Keratinocyte (primary cell): Measurements from ENCODE around the gene SYCP1. TPM values are rescaled to one million over a fixed set of nuclear protein-coding genes. Genes with fewer than 3 reads are reported as not detected.
A peak's percentile ranks its signal among the peaks of the same experiment; 100 is the strongest.

Experiments
- DNase-seq: peaks from one replicate; pipeline ENCODE4 v3.0.0-alpha.2; 2011; ENCODE audit warnings: low read depth, missing footprints, low spot score
- FAIRE-seq: peaks from 2 replicates; lab custom pipeline; 2011; peaks lifted over from hg19 to GRCh38; lab: Jason Lieb, UNC
- H2AFZ ChIP-seq: 2 replicates; pipeline ENCODE4 v1.6.0; 2012; ENCODE audit warnings: low read length, control low read depth, inconsistent platforms; ENCODE audit not compliant: control insufficient read depth
- H3K27ac ChIP-seq: 2 replicates; pipeline ENCODE4 v1.5.1; 2011; ENCODE audit warnings: low read length; ENCODE audit not compliant: control insufficient read depth, insufficient read depth
- H3K27me3 ChIP-seq: 3 replicates; pipeline ENCODE4 v1.6.0; 2011; ENCODE audit warnings: low read length; ENCODE audit not compliant: control insufficient read depth, insufficient read depth; ENCODE audit errors: extremely low read depth
- H3K36me3 ChIP-seq, 2 experiments: 2 replicates in 1 of 2; 3 replicates in 1 of 2; pipeline ENCODE4 v1.5.1; 2011; ENCODE audit warnings: low read length in 2 of 2, mild to moderate bottlenecking in 1 of 2; ENCODE audit not compliant: control insufficient read depth in 2 of 2, insufficient read depth in 2 of 2; ENCODE audit errors: extremely low read depth in 1 of 2
- H3K4me1 ChIP-seq: 3 replicates; pipeline ENCODE4 v1.5.1; 2011; ENCODE audit warnings: low read length; ENCODE audit not compliant: control insufficient read depth, insufficient read depth; ENCODE audit errors: extremely low read depth
- H3K4me2 ChIP-seq: 3 replicates; pipeline ENCODE4 v1.6.0; 2011; ENCODE audit warnings: low read depth, low read length; ENCODE audit not compliant: control insufficient read depth, insufficient read depth; ENCODE audit errors: extremely low read depth
- H3K4me3 ChIP-seq, 3 experiments: fragments of 200-600 bp in 1 of 3; sonication (generic) in 1 of 3; 2 replicates in 2 of 3; 3 replicates in 1 of 3; pipeline ENCODE4 v1.5.1; 2011 to 2016; ENCODE audit warnings: low read length in 3 of 3, mild to moderate bottlenecking in 3 of 3, control low read depth in 2 of 3, inconsistent platforms in 1 of 3, low read depth in 1 of 3, mixed read lengths in 1 of 3, mixed run types in 1 of 3, moderate library complexity in 1 of 3; ENCODE audit not compliant: control insufficient read depth in 2 of 3, insufficient read depth in 2 of 3; ENCODE audit errors: extremely low read depth in 1 of 3
- H3K79me2 ChIP-seq: 2 replicates; pipeline ENCODE4 v1.6.0; 2012; ENCODE audit warnings: low read length; ENCODE audit not compliant: control insufficient read depth, insufficient read depth
- H3K9ac ChIP-seq: 3 replicates; pipeline ENCODE4 v1.6.0; 2011; ENCODE audit warnings: low read length; ENCODE audit not compliant: control insufficient read depth, insufficient read depth; ENCODE audit errors: extremely low read depth
- H3K9me1 ChIP-seq: 3 replicates; pipeline ENCODE4 v1.6.0; 2011; ENCODE audit warnings: low read length; ENCODE audit not compliant: control insufficient read depth, insufficient read depth; ENCODE audit errors: extremely low read depth
- H3K9me3 ChIP-seq: 2 replicates; pipeline ENCODE4 v1.5.1; 2012; ENCODE audit warnings: low read depth, low read length; ENCODE audit not compliant: control insufficient read depth
- H4K20me1 ChIP-seq: 3 replicates; pipeline ENCODE4 v1.6.0; 2011; ENCODE audit warnings: low read length; ENCODE audit not compliant: control insufficient read depth, insufficient read depth; ENCODE audit errors: extremely low read depth
- EZH2 ChIP-seq: IDR thresholded peaks from one replicate; pipeline ENCODE4 v1.6.1; 2012; ENCODE audit warnings: inconsistent platforms, mild to moderate bottlenecking, low read length, moderate library complexity
- dilution Hi-C: fragments of 300-500 bp; cut with MboI; formaldehyde crosslinking; loops from one replicate; pipeline ENCODE4 v1.7.0; 2020; ENCODE audit warnings: low sequenced_read_pairs; ENCODE audit not compliant: extremely low pct_ligation_motif_present
- polyA plus RNA-seq, 5 experiments: library from polyadenylated mRNA; depleted of rRNA in 3 of 5; stranded (reverse) in 3 of 5; stranded (forward) in 1 of 5; unstranded in 1 of 5; fragments of >200 nt; gene quantifications; 1 replicate in 1 of 5; 2 replicates in 3 of 5; 3 replicates in 1 of 5; pipeline versions ENCODE4 v1.2.1 to v1.2.3, GENCODE V29; 2011 to 2012; ENCODE audit warnings: missing spikeins in 2 of 5, low read depth in 1 of 5, low replicate concordance in 1 of 5
- TF ChIP-seq, protein P1 (sequence below), 3 experiments: IDR thresholded peaks in 1 of 3; conservative IDR thresholded peaks in 1 of 3; optimal IDR thresholded peaks in 1 of 3; 2 replicates in 2 of 3; 3 replicates in 1 of 3; pipeline versions ENCODE3 to v1.5.1; 2011; ENCODE audit warnings: low read length in 3 of 3, mild to moderate bottlenecking in 3 of 3, moderate library complexity in 2 of 3, control low read depth in 1 of 3, inconsistent platforms in 1 of 3; ENCODE audit not compliant: insufficient read depth in 2 of 3; ENCODE audit errors: extremely low read depth in 1 of 3

The SYCP1 gene
- polyA plus RNA-seq, 1 donor (not counting 4 experiments of a cell fraction or from before 2014, with no cell fraction given), result not detected

DNA sequence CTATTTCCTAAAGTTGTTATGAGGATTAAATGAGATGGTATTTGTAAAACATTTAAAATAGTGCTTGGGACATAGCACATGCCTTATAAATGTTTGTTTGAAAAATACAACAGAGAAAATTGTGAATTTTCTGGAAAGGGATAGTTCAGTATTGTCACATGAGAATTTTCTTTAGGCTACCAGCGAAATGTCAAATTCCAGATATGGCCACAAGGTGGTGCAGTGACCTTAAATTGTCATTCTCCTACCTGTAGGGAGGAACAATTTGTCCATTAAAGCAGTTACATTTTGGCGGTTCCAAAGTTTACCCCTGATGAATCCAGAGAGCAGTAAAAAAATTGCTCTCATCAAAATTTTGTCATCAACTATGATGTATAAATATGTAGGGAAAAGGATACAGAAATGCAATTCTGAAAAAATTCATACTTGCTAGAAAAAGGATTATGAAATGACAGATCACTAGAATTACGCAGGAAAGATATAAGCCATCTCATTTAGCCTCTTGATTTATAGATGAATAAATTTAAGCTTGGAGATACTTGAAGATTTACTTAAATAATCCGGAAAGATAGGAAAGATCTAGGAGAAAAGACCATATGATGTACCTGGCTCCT is 124.7 kb downstream of the SYCP1 start:
- no peaks in the 10 kb centered on the region for H3K9me1 ChIP-seq
- FAIRE-seq (peak; percentile 59), DNase-seq (no peak)
- H3K4me3 ChIP-seq, result no peak overlapping the region
- no peak overlapping the region for H3K4me2 ChIP-seq
- no peaks in the 10 kb centered on the region for H3K4me1 ChIP-seq
- no peak overlapping the region for H2AFZ ChIP-seq
- H4K20me1 ChIP-seq, result no peaks in the 10 kb centered on the region
- H3K79me2 ChIP-seq, result no peaks in the 10 kb centered on the region
- no peaks in the 10 kb centered on the region for H3K27me3 ChIP-seq
- TF ChIP-seq EZH2, result no peak
- TF ChIP-seq, protein P1, sequence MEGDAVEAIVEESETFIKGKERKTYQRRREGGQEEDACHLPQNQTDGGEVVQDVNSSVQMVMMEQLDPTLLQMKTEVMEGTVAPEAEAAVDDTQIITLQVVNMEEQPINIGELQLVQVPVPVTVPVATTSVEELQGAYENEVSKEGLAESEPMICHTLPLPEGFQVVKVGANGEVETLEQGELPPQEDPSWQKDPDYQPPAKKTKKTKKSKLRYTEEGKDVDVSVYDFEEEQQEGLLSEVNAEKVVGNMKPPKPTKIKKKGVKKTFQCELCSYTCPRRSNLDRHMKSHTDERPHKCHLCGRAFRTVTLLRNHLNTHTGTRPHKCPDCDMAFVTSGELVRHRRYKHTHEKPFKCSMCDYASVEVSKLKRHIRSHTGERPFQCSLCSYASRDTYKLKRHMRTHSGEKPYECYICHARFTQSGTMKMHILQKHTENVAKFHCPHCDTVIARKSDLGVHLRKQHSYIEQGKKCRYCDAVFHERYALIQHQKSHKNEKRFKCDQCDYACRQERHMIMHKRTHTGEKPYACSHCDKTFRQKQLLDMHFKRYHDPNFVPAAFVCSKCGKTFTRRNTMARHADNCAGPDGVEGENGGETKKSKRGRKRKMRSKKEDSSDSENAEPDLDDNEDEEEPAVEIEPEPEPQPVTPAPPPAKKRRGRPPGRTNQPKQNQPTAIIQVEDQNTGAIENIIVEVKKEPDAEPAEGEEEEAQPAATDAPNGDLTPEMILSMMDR (optimal IDR thresholded peaks at IDR 0.05 in 1 of 3, IDR thresholded peaks at IDR 0.05 in 1 of 3, conservative IDR thresholded peaks at IDR 0.05 in 1 of 3; ENCODE audit: extremely low read depth in 1 of 3, insufficient read depth in 2 of 3, low read length in 3 of 3), result peak; percentile 50 to 71 (median 68)
- no peaks in the 10 kb centered on the region for H3K9me3 ChIP-seq
- no peak overlapping the region for H3K27ac ChIP-seq
- H3K9ac ChIP-seq, result no peak overlapping the region
- no peaks in the 10 kb centered on the region for H3K36me3 ChIP-seq
- dilution Hi-C loops, result no loop called here

DNA sequence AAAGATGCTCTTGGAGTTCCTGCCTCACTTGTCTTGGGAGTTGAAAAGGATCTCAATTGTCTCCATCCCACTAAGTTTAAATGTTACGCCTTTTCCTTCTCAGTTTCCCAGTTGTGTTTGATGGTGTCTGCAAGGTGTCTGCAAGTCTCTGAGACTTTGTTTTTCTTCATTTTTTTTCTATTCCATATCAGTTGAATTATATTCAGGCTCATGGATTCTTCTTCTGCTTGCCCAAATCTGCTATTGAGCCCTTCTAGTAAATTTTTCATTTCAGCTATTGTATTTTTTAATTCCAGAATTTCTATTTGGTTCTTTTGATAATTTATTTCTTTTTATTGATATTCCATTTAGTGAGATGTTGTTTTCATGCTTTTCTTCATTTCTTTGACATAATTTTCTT is 127.6 kb downstream of the SYCP1 start:
- Histone ChIP-seq H2AFZ (no peak overlapping the region), H3K27me3 (no peaks in the 10 kb centered on the region), H3K4me3 (no peak overlapping the region), H3K4me2 (no peak overlapping the region), H3K27ac (no peak overlapping the region), H3K9me3 (no peaks in the 10 kb centered on the region), H3K36me3 (no peaks in the 10 kb centered on the region), H3K9me1 (no peaks in the 10 kb centered on the region), H4K20me1 (no peaks in the 10 kb centered on the region), H3K4me1 (peaks cover 8% of the 10 kb centered on the region), H3K79me2 (no peaks in the 10 kb centered on the region), H3K9ac (no peak overlapping the region)
- no peak for DNase-seq
- no peak for FAIRE-seq
- TF ChIP-seq, protein P1 (optimal IDR thresholded peaks at IDR 0.05 in 1 of 3, IDR thresholded peaks at IDR 0.05 in 1 of 3, conservative IDR thresholded peaks at IDR 0.05 in 1 of 3; ENCODE audit: extremely low read depth in 1 of 3, insufficient read depth in 2 of 3, low read length in 3 of 3), result no peak
- TF ChIP-seq EZH2, result no peak
- dilution Hi-C loops, result no loop called here
